Measurements from ENCODE around the gene PHPT1. TPM values are rescaled to one million over a fixed set of nuclear protein-coding genes. Genes with fewer than 3 reads are reported as not detected.
"Not testable (repeated sequence)": the region's sequence is repeated elsewhere in the genome, so short reads cannot be mapped to it uniquely, and the experiment has no call there.

PHPT1 gene
- total RNA-seq, 2 donors from 2014 or later = 129 to 167 TPM

DNA sequence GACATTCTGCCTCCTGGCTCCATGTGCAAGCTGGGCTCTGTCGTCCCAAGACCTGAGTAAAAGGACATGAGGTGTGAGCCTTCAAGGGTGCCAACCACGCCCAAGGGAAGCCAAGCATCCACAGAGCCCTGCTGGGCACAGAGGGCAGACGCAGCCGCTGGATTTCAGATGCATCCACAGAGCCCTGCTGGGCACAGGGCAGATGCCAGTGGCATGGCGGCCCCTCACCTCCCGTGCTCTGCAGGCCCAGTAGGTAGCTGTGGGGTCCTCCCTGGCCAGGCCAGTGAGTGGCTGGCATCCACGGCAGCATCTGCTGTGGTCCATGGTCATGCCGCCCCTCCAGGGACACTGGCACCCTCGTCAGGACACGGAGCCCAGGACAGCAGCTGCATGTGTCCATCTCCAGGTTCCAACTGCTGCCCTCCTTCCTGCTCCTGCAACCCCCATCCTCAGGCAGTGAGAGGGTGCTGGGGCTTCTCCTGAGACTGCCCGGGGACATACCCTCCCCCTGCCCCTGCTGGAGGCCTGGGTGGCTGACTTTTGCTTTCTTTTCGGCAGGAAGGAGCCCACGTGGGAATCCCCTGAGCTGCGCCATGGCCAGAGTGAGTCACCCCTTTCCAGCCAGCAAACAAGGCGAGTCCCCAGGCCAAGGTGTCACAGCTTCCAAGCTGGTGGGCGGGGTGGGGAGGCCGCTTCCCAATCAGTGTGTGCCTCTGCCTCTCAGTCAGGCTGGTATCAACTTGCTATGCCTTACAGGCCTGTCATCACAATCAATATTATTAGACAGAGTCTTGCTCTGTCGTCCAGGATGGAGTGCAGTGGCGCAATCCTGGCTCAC lies 33.1 kb downstream of the PHPT1 start:
- H3K27ac Mint-ChIP-seq = peak overlapping the region; percentile 88 to 93
- no peaks in the 10 kb centered on the region for H3K9me3 Mint-ChIP-seq
- H3K36me3 Mint-ChIP-seq = peaks cover 5% of the 10 kb centered on the region in 2 donors
- peak; percentile 80 to 94 for DNase-seq (ENCODE audit: low spot score in 2 of 2)
- ATAC-seq = peak; percentile 65 to 67

- DNase-seq (ENCODE audit: low spot score in 2 of 2); ATAC-seq; H3K9me3 Mint-ChIP-seq; H3K36me3 Mint-ChIP-seq: not testable (repeated sequence)
- peak overlapping the region; percentile 88 to 93 for H3K27ac Mint-ChIP-seq
These were observed 33.7 kb downstream of the PHPT1 start for GRCh38 chr9:136882947-136883283.

DNA sequence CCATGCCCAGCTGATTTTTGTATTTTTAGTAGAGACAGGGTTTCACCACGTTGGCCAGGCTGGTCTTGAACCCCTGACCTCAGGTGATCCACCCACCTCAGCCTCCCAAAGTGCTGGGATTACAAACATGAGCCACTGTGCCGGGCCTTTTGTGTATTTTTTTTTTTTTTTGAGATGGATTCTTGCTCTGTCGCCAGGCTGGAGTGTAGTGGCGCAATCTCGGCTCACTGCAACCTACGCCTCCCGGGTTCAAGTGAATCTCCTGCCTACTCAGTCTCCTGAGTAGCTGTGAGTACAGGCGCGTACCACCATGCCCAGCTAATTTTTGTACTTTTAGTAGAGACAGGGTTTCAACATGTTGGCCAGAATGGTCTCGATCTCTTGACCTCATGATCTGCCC lies 34.5 kb downstream of the PHPT1 start:
- H3K27ac Mint-ChIP-seq = peak overlapping the region; percentile 88 to 93
- DNase-seq (ENCODE audit: low spot score in 2 of 2); H3K9me3 Mint-ChIP-seq; H3K36me3 Mint-ChIP-seq; ATAC-seq: not testable (repeated sequence)

DNA sequence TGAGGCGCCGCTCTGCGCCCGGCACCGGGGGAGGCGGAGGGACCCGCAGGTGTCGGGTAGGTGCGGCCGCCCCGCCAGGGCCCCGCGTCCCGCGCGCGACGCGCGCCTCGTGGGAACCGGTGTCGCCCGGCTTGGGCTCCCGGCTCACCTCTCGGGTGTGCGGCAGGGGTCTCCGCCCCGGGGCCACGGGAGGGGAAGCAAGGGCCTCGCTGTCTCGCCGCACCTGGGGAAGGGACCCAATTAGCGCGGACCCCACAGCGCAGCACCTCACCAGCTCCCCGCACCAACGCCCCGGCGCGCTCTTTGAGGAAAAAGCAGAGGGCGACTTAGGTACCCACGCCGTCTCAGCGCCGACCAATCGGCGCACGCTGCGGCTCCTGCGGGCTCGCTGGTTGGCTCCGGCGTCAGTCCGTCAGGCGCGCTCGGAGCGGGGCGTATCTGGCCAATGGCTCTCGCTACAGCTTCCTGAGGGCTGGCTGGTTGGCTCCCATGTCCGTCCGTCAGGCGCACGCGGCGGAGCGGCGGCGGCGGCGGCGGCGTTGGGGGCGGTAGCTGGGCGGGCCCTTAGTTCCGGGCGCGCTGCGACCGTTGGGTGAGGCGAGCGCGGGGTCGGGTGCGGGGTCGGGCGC lies 36.9 kb downstream of the PHPT1 start, which contains the start of gene TRAF2:
Gene TRAF2 (plus strand): TSS at position 567 of the 629 bp plus-strand sequence. CDS start 12,225 bp downstream, outside the sequence.
- DNase-seq (ENCODE audit: low spot score in 2 of 2) (peak; percentile 99 to 100), ATAC-seq (peak; percentile 81 to 89)
- H3K9me3 Mint-ChIP-seq = no peaks in the 10 kb centered on the region
- peak within 1 kb of the TSS; percentile 74 to 88 for H3K27ac Mint-ChIP-seq
- peaks cover 6 to 13% of the 10 kb centered on the region in 2 donors for H3K36me3 Mint-ChIP-seq

- DNase-seq (ENCODE audit: low spot score in 2 of 2) = peak; percentile 39 to 69
- no peaks in the 10 kb centered on the region for H3K9me3 Mint-ChIP-seq
- ATAC-seq = peak in 1 of 2 donors; percentile 21
- H3K36me3 Mint-ChIP-seq = peaks cover 6 to 13% of the 10 kb centered on the region in 2 donors
- peak overlapping the region; percentile 54 to 88 for H3K27ac Mint-ChIP-seq
These were observed 37.7 kb downstream of the PHPT1 start for GRCh38 chr9:136886610-136887597.

GRCh38 chr9:136888454-136888853 lies 39.2 kb downstream of the PHPT1 start:
- DNase-seq (ENCODE audit: low spot score in 2 of 2) = no peak
- Mint-ChIP-seq H3K36me3 (peaks cover 6 to 13% of the 10 kb centered on the region in 2 donors), H3K27ac (no peak overlapping the region), H3K9me3 (no peaks in the 10 kb centered on the region)
- ATAC-seq = no peak

DNA sequence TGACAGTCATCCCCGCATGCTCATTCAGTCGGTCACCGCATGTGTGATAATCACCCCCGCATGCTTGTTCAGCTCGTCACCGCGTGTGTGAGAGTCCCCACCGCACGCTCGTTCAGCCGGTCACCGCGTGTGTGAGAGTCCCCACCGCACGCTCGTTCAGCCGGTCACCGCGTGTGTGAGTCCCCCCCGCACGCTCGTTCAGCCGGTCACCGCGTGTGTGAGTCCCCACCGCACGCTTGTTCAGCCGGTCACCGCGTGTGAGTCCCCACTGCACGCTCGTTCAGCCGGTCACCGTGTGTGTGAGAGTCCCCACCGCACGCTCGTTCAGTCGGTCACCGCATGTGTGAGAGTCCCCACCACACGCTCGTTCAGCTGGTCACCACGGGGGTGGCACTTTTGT lies 40.6 kb downstream of the PHPT1 start:
- H3K27ac Mint-ChIP-seq = no peak overlapping the region
- H3K36me3 Mint-ChIP-seq = peaks cover 13 to 14% of the 10 kb centered on the region in 2 donors
- no peaks in the 10 kb centered on the region for H3K9me3 Mint-ChIP-seq
- DNase-seq (ENCODE audit: low spot score in 2 of 2) (no peak), ATAC-seq (no peak)

GRCh38 chr9:136890661-136891060 lies 41.5 kb downstream of the PHPT1 start:
- Mint-ChIP-seq H3K36me3 (peaks cover 13 to 17% of the 10 kb centered on the region in 2 donors), H3K27ac (no peak overlapping the region), H3K9me3 (no peaks in the 10 kb centered on the region)
- ATAC-seq (no peak), DNase-seq (ENCODE audit: low spot score in 2 of 2) (no peak)

GRCh38 chr9:136896027-136896426 lies 46.8 kb downstream of the PHPT1 start:
- Mint-ChIP-seq H3K27ac (no peak overlapping the region), H3K9me3 (no peaks in the 10 kb centered on the region), H3K36me3 (peaks cover 0 to 21% of the 10 kb centered on the region in 2 donors)
- ATAC-seq = no peak
- no peak for DNase-seq (ENCODE audit: low spot score in 2 of 2)

GRCh38 chr9:136898483-136899100 lies 49.4 kb downstream of the PHPT1 start:
- H3K36me3 Mint-ChIP-seq = peaks cover 0 to 34% of the 10 kb centered on the region in 2 donors
- ATAC-seq = no peak

DNA sequence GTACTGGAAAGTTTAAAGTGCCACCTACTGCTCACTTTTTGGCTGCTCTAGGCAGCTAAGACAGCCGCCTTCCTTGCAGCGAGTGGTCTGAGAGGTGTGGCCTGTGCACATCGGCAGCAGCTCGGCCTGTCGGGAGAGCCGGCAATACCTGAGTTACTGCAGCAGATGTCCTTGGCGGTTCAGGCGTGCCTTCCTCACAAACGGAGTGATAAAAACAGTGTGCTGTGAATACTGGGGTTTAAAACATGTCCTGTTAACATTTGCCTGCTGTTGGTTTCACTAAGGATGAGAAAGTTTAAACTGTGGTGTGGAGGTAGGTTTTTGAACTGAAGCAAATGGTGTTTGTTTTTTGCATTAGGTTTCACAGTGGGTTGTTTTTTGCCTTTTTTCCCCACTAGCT lies 50.0 kb downstream of the PHPT1 start:
- Mint-ChIP-seq H3K9me3 (no peaks in the 10 kb centered on the region), H3K36me3 (peaks cover 0 to 34% of the 10 kb centered on the region in 2 donors), H3K27ac (peak overlapping the region in 1 of 2 donors; percentile 22)
- DNase-seq (ENCODE audit: low spot score in 2 of 2) (no peak), ATAC-seq (no peak)

More at GRCh38 chr9:136898483-136899100, 49.4 kb downstream of the PHPT1 start:
- DNase-seq (ENCODE audit: low spot score in 2 of 2) = no peak
- no peaks in the 10 kb centered on the region for H3K9me3 Mint-ChIP-seq
- no peak overlapping the region for H3K27ac Mint-ChIP-seq

GRCh38 chr9:136900556-136900955 lies 51.3 kb downstream of the PHPT1 start:
- Mint-ChIP-seq H3K27ac (peak overlapping the region; percentile 62 to 98), H3K9me3 (no peaks in the 10 kb centered on the region), H3K36me3 (peaks cover 0 to 33% of the 10 kb centered on the region in 2 donors)
- DNase-seq (ENCODE audit: low spot score in 2 of 2) = no peak
- ATAC-seq = no peak

Other genes with a start within 250 kb of the PHPT1 start
- gene EGFL7, start 186.5 kb upstream of the PHPT1 start, total RNA-seq = 1 to 10 TPM in 1 of 2 donors, under 1 TPM in 1; 0.61 to 1.6 TPM
- 10 to 100 TPM in 1 of 2 donors, 1 to 10 TPM in 1; 7.4 to 18.9 TPM for gene AGPAT2, start 162.0 kb upstream of the PHPT1 start, total RNA-seq
- gene DIPK1B, start 136.8 kb upstream of the PHPT1 start, total RNA-seq = under 1 TPM in 1 of 2 donors, not detected in 1; 0.37 TPM
- gene LCN10, start 106.5 kb upstream of the PHPT1 start, total RNA-seq = 1 to 10 TPM in 1 of 2 donors, under 1 TPM in 1; 0.89 to 1.6 TPM
- gene LCN6, start 100.9 kb upstream of the PHPT1 start, total RNA-seq = not detected
- gene LCN8, start 91.2 kb upstream of the PHPT1 start, total RNA-seq = not detected
- gene LCN15, start 84.9 kb upstream of the PHPT1 start, total RNA-seq = not detected
- 10 to 100 TPM; 31.1 to 46.8 TPM for gene TMEM141, start 58.1 kb upstream of the PHPT1 start, total RNA-seq
- gene CCDC183, start 53.1 kb upstream of the PHPT1 start, total RNA-seq = 1 to 10 TPM in 1 of 2 donors, under 1 TPM in 1; 0.18 to 1.3 TPM
- gene RABL6, start 41.5 kb upstream of the PHPT1 start, total RNA-seq = 100 to 1,000 TPM in 1 of 2 donors, 10 to 100 TPM in 1; 79.3 to 101 TPM
- gene AJM1, start 6.9 kb upstream of the PHPT1 start, total RNA-seq = 1 to 10 TPM; 3.7 to 6.7 TPM
- gene MAMDC4, start 2.9 kb downstream of the PHPT1 start, total RNA-seq = 10 to 100 TPM; 17.7 to 21.5 TPM
- gene EDF1, start 16.9 kb downstream of the PHPT1 start, total RNA-seq = 100 to 1,000 TPM; 272 to 274 TPM
- gene TRAF2, start 37.1 kb downstream of the PHPT1 start, total RNA-seq = 10 to 100 TPM; 53.7 to 56.5 TPM
- gene FBXW5, start 95.3 kb downstream of the PHPT1 start, total RNA-seq = 100 to 1,000 TPM in 1 of 2 donors, 10 to 100 TPM in 1; 66.9 to 107 TPM
- 1 to 10 TPM; 1.5 to 2.5 TPM for gene C8G, start 95.8 kb downstream of the PHPT1 start, total RNA-seq
- gene LCN12, start 102.9 kb downstream of the PHPT1 start, total RNA-seq = 1 to 10 TPM in 1 of 2 donors, under 1 TPM in 1; 0.64 to 2.0 TPM
- not detected for gene PTGDS, start 128.1 kb downstream of the PHPT1 start, total RNA-seq
- gene LCNL1, start 133.6 kb downstream of the PHPT1 start, total RNA-seq = not detected
- 10 to 100 TPM; 36.7 to 64.5 TPM for gene PAXX, start 143.0 kb downstream of the PHPT1 start, total RNA-seq
- not detected for gene CLIC3, start 147.2 kb downstream of the PHPT1 start, total RNA-seq
- 10 to 100 TPM; 17.8 to 21.9 TPM for gene ABCA2, start 178.8 kb downstream of the PHPT1 start, total RNA-seq
- gene FUT7, start 182.7 kb downstream of the PHPT1 start, total RNA-seq = 1 to 10 TPM; 1.4 to 1.6 TPM
- 10 to 100 TPM; 29.4 to 34.2 TPM for gene NPDC1, start 196.8 kb downstream of the PHPT1 start, total RNA-seq
- under 1 TPM in 1 of 2 donors, not detected in 1; 0.27 TPM for gene ENTPD2, start 204.7 kb downstream of the PHPT1 start, total RNA-seq
- 10 to 100 TPM in 1 of 2 donors, 1 to 10 TPM in 1; 3.5 to 13.3 TPM for gene SAPCD2, start 221.1 kb downstream of the PHPT1 start, total RNA-seq
- 10 to 100 TPM in 1 of 2 donors, 1 to 10 TPM in 1; 7.5 to 28.2 TPM for gene UAP1L1, start 228.1 kb downstream of the PHPT1 start, total RNA-seq
- gene MAN1B1, start 237.6 kb downstream of the PHPT1 start, total RNA-seq = 10 to 100 TPM; 23.8 to 41.4 TPM